Measurements from ENCODE around the gene NANP.
"Not testable (repeated sequence)": the region's sequence is repeated elsewhere in the genome, so short reads cannot be mapped to it uniquely, and the experiment has no call there.

Gene NANP, protein sequence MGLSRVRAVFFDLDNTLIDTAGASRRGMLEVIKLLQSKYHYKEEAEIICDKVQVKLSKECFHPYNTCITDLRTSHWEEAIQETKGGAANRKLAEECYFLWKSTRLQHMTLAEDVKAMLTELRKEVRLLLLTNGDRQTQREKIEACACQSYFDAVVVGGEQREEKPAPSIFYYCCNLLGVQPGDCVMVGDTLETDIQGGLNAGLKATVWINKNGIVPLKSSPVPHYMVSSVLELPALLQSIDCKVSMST

GRCh38 chr20:25623736-25624499, at the start of gene NANP:
TSS of gene NANP (minus strand) at chr20:25624014. CDS start at chr20:25623948, 66 bp downstream.
- peak; percentile 73 to 77 for DNase-seq (ENCODE audit: low read depth in 2 of 2)

- DNase-seq (ENCODE audit: low read depth in 2 of 2), result no peak
Observed at GRCh38 chr20:25672659-25673235, 48.9 kb upstream of the NANP start.

DNA sequence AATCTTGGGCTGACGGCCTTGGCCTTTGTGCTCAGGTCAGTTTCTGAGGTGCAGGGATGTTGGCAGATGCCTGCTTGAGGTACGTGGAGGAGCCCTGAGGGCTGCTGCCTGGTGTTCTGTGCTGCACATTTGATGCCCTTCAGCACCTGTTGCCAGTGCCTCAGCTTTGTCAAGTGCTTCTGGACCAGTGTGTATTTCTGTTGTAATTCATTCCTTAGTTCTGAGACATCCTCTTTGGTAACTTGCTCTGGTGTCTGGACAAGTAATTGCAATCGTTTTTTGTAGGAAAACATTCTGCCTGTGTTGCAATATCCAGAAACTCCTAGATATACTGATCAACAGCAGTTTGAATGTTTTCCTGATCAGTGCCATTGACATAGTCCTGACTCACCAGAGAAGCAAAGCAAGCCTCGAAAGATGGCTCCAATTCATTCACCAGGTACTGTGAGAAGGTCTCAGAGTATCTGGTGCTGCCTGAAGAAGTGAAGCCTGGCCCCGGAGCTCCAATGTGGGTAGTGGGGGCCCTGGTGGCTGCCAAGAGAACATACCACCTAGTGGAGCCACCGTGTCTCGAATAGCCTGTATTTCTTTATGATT, 46.1 kb upstream of the NANP start:
- no peak for DNase-seq (ENCODE audit: low read depth in 2 of 2)

GRCh38 chr20:25668446-25668845, 44.6 kb upstream of the NANP start:
- no peak for DNase-seq (ENCODE audit: low read depth in 2 of 2)

DNA sequence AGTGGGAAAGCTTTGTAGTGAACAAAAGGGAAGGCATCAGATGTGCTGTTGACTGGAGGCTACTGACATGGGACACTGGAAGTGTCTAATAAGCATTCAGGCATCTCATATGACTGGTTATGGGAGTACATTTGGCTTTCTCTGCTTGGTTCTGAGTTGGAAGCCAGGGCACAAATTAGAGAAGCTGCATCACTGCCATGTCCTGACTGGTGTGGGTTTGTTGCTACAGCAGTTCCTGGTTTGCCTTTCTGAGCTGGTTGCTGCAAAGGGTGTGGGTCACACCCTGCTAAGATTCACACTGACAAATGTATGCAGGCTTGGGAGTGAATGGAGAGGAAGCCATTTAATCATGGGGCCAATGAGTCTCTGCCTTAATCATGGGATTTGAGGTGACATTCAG, 36.2 kb upstream of the NANP start:
- DNase-seq (ENCODE audit: low read depth in 2 of 2), result no peak

GRCh38 chr20:25654487-25654886, 30.7 kb upstream of the NANP start:
- DNase-seq (ENCODE audit: low read depth in 2 of 2), result no peak

DNA sequence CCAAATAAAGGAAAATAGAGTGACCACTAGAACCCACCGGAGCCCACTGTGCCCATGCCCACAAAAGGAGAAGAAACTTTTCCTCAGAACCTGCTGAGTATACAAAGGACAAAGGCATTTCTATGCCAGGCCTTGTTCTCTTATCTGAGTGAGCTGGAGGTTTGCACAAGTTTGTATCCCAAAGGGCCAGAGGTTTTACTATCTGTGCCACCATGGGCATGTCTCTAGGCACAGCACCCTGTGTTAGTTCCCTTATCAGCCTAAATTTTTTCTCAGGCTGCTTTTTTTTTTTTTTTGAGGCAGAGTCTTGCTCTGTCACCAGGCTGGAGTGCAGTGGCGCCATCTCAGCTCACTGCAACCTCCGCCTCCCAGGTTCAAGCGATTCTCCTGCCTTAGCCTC, 29.1 kb upstream of the NANP start:
- not testable (repeated sequence) for DNase-seq (ENCODE audit: low read depth in 2 of 2)

- DNase-seq (ENCODE audit: low read depth in 2 of 2), result no peak
Observed at GRCh38 chr20:25644814-25645213, 21.0 kb upstream of the NANP start.

DNA sequence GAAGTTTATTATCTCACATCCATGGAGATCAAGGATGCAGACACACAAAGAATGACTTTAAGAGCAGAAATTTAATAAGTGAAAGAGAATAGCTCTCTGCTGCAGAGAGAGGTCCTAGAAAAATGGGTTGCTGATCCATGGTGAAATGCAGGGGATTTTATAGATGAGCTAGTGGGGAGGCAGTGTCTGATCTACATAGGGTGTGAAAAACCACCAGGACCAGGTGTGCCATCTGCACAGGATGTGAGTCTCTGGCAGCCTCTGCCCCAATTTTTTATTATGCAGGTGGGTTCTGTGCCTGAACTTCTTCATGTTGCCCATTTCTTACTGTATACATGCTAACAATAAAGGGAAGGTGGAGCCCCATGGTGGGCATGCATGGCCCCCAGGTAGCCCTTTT, 19.9 kb upstream of the NANP start:
- no peak for DNase-seq (ENCODE audit: low read depth in 2 of 2)

DNA sequence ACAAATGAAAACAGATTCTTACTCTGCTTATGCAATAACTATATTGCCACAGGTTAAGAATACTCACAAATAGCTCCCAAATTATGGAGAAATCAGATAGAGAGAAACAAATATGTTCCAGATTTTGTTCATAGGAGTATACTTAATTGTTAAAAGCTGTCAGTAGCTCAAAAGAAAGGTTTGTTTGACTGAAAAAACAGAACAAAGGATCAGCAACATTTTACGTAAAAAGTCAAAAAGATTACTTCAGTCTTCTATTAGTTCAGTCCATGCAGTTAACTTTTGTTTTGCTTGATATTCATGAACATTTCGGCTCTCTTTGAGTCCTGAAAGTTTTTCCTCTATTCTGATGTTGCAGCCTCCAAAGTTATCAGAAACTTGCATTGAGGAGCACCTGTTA, 13.4 kb upstream of the NANP start:
- DNase-seq (ENCODE audit: low read depth in 2 of 2), result no peak

DNA sequence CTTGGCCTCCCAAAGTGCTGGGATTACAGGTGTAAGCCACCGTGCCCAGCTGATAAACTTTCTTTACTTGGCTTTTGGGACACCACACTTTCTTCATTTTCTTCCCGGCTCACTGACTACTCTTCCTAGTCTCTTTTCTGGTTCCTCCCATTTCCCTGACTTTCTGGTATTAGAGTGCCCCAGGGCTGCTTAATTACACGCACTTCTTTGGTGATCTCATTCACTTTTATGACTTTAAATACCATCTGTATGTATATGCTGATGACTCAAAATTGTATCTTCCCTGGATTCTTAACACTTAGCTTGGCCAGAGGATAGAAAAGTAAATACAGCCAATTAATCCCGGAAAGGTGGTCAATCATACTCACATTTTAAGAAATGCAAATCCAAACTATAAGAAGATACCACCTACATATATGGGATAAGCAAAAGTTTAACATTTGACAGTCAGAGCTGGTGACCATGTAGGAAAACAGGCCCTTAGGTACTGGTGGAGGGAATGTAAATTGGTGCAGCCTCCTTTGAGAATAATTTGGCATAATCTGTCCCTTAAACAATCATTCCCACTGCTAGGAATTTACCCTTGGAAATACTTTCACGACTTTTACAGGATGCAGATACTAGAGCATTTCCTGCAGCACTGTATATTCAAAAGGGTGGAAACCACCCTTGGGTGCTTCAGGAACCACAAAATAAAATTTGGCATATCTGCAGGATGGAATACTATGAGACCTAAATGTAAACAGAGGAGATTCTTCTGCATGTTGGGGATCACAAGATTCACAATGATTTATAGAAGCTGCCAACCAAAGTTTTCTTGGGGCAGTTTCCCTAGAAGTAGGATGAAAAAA, 9.4 kb upstream of the NANP start:
- DNase-seq (ENCODE audit: low read depth in 2 of 2), result no peak

DNA sequence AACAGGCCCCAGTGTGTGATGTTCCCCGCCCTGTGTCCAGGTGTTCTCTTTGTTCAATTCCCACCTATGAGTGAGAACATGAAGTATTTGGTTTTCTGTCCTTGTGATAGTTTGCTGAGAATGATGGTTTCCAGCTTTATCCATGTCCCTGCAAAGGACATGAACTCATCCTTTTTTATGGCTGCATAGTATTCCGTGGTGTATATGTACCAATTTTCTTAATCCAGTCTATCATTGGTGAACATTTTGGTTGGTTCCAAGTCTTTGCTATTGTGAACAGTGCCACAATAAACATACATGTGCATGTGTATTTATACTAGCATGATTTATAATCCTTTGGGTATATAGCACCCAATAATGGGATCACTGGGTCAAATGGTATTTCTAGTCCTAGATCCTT, 6.8 kb upstream of the NANP start:
- not testable (repeated sequence) for DNase-seq (ENCODE audit: low read depth in 2 of 2)

- no peak for DNase-seq (ENCODE audit: low read depth in 2 of 2)
Observed at GRCh38 chr20:25629816-25630499, 6.1 kb upstream of the NANP start.

GRCh38 chr20:25626779-25627178, 3.0 kb upstream of the NANP start:
- no peak for DNase-seq (ENCODE audit: low read depth in 2 of 2)

DNA sequence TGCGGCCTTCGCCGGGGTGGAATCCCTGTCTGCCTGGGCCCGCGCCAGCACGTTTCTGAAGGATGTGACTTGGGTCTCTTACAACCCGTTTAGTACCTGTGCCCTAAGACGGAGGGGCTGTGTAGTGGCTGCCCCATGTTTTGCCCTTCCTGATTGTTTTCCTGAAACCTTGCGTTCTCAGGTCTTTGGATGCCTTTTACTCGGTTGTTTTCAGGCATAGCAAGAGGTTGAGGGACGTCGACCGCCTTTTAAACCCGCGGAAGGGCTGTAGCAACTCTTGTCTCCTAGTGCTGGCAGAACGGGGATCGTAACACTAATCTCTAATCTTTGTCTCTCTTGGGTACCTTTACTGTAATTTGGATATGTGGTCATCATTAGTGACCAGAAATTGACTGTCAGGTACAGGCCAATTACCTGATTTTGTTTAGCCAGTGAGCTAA, 706 bp upstream of the NANP start:
- no peak for DNase-seq (ENCODE audit: low read depth in 2 of 2)

- DNase-seq (ENCODE audit: low read depth in 2 of 2), result peak; percentile 15 to 25
Observed at GRCh38 chr20:25623225-25623735, 534 bp downstream of the NANP start.

- no peak for DNase-seq (ENCODE audit: low read depth in 2 of 2)
Observed at GRCh38 chr20:25622450-25623224, 1.2 kb downstream of the NANP start.

- no peak for DNase-seq (ENCODE audit: low read depth in 2 of 2)
Observed at GRCh38 chr20:25622049-25622448, 1.8 kb downstream of the NANP start.

GRCh38 chr20:25619514-25619913, 4.3 kb downstream of the NANP start:
- DNase-seq (ENCODE audit: low read depth in 2 of 2), result no peak

- no peak for DNase-seq (ENCODE audit: low read depth in 2 of 2)
Observed at GRCh38 chr20:25608774-25609173, 15.0 kb downstream of the NANP start.
